ENCODE measurements around the gene SPATA16. TPM values are rescaled to one million over a fixed set of nuclear protein-coding genes. Genes with fewer than 3 reads are reported as not detected.

The SPATA16 gene
- total and polyA plus RNA-seq, 2 experiments from 2014 or later = not detected

GRCh38 chr3:173003956-173004355, 137.1 kb downstream of the SPATA16 start:
- H3K36me3 ChIP-seq (ENCODE audit: insufficient read depth) = no peaks in the 10 kb centered on the region
- Mint-ChIP-seq H3K4me1 (peaks cover 23% of the 10 kb centered on the region), H3K4me3 (no peak overlapping the region), H3K9me3 (peaks cover under 1% of the 10 kb centered on the region; the same call in 2 of the 3 replicates), H3K27ac (no peak overlapping the region), H3K36me3 (ENCODE audit: low read depth) (no peaks in the 10 kb centered on the region; the same call in 2 of the 3 replicates), H3K27me3 (ENCODE audit: insufficient read depth, low read depth, poor library complexity) (no peaks in the 10 kb centered on the region)
- no peak overlapping the region for H3K4me2 ChIP-seq
- no peak for ATAC-seq
- H3K4me3 ChIP-seq = no peak overlapping the region
- H3F3A ChIP-seq (replicated peaks; ENCODE audit: low read depth) = no peaks in the 10 kb centered on the region
- no peaks in the 10 kb centered on the region for H3K9me2 ChIP-seq (ENCODE audit: insufficient read depth)
- no peak for DNase-seq (ENCODE audit: low spot score)
- no peaks in the 10 kb centered on the region for H3K27me3 ChIP-seq (ENCODE audit: insufficient read depth)
- peaks cover 27% of the 10 kb centered on the region for H3K4me1 ChIP-seq (ENCODE audit: insufficient read depth)
- H2AFZ ChIP-seq = no peak overlapping the region
- no peaks in the 10 kb centered on the region for H4K20me1 ChIP-seq (replicated peaks; ENCODE audit: insufficient read depth)
- no peaks in the 10 kb centered on the region for H3K79me2 ChIP-seq (replicated peaks; ENCODE audit: insufficient read depth)
- no peak overlapping the region for H3K27ac ChIP-seq (ENCODE audit: low read depth)
- TF ChIP-seq JUNB (IDR thresholded peaks at IDR 0.05; ENCODE audit: unreplicated experiment) (no peak), ETS1 (IDR thresholded peaks at IDR 0.05) (no peak), ZNF331 (CRISPR knock-in tag; IDR thresholded peaks at IDR 0.05; ENCODE audit: low read depth) (no peak), CREB1 (CRISPR knock-in tag; IDR thresholded peaks at IDR 0.05; ENCODE audit: low read depth) (no peak), ZNF114 (CRISPR knock-in tag; IDR thresholded peaks at IDR 0.05) (no peak), POLR2AphosphoS5 (IDR thresholded peaks at IDR 0.05; ENCODE audit: low read depth) (no peak), EZH2phosphoT487 (IDR thresholded peaks at IDR 0.05; ENCODE audit: unreplicated experiment) (no peak), STAT1 (IDR thresholded peaks at IDR 0.05; ENCODE audit: unreplicated experiment) (no peak), NANOG (IDR thresholded peaks at IDR 0.05; ENCODE audit: borderline replicate concordance) (no peak), EZH2 (IDR thresholded peaks at IDR 0.05; ENCODE audit: low read depth, unreplicated experiment) (no peak)
- TF ChIP-seq, protein P1, sequence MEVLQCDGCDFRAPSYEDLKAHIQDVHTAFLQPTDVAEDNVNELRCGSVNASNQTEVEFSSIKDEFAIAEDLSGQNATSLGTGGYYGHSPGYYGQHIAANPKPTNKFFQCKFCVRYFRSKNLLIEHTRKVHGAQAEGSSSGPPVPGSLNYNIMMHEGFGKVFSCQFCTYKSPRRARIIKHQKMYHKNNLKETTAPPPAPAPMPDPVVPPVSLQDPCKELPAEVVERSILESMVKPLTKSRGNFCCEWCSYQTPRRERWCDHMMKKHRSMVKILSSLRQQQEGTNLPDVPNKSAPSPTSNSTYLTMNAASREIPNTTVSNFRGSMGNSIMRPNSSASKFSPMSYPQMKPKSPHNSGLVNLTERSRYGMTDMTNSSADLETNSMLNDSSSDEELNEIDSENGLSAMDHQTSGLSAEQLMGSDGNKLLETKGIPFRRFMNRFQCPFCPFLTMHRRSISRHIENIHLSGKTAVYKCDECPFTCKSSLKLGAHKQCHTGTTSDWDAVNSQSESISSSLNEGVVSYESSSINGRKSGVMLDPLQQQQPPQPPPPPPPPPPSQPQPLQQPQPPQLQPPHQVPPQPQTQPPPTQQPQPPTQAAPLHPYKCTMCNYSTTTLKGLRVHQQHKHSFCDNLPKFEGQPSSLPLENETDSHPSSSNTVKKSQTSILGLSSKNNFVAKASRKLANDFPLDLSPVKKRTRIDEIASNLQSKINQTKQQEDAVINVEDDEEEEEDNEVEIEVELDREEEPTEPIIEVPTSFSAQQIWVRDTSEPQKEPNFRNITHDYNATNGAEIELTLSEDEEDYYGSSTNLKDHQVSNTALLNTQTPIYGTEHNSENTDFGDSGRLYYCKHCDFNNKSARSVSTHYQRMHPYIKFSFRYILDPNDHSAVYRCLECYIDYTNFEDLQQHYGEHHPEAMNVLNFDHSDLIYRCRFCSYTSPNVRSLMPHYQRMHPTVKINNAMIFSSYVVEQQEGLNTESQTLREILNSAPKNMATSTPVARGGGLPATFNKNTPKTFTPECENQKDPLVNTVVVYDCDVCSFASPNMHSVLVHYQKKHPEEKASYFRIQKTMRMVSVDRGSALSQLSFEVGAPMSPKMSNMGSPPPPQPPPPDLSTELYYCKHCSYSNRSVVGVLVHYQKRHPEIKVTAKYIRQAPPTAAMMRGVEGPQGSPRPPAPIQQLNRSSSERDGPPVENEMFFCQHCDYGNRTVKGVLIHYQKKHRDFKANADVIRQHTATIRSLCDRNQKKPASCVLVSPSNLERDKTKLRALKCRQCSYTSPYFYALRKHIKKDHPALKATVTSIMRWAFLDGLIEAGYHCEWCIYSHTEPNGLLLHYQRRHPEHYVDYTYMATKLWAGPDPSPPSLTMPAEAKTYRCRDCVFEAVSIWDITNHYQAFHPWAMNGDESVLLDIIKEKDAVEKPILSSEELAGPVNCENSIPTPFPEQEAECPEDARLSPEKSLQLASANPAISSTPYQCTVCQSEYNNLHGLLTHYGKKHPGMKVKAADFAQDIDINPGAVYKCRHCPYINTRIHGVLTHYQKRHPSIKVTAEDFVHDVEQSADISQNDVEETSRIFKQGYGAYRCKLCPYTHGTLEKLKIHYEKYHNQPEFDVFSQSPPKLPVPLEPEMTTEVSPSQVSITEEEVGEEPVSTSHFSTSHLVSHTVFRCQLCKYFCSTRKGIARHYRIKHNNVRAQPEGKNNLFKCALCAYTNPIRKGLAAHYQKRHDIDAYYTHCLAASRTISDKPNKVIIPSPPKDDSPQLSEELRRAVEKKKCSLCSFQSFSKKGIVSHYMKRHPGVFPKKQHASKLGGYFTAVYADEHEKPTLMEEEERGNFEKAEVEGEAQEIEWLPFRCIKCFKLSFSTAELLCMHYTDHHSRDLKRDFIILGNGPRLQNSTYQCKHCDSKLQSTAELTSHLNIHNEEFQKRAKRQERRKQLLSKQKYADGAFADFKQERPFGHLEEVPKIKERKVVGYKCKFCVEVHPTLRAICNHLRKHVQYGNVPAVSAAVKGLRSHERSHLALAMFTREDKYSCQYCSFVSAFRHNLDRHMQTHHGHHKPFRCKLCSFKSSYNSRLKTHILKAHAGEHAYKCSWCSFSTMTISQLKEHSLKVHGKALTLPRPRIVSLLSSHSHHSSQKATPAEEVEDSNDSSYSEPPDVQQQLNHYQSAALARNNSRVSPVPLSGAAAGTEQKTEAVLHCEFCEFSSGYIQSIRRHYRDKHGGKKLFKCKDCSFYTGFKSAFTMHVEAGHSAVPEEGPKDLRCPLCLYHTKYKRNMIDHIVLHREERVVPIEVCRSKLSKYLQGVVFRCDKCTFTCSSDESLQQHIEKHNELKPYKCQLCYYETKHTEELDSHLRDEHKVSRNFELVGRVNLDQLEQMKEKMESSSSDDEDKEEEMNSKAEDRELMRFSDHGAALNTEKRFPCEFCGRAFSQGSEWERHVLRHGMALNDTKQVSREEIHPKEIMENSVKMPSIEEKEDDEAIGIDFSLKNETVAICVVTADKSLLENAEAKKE (CRISPR knock-in tag; IDR thresholded peaks at IDR 0.05) = no peak
- TF ChIP-seq, protein P2, sequence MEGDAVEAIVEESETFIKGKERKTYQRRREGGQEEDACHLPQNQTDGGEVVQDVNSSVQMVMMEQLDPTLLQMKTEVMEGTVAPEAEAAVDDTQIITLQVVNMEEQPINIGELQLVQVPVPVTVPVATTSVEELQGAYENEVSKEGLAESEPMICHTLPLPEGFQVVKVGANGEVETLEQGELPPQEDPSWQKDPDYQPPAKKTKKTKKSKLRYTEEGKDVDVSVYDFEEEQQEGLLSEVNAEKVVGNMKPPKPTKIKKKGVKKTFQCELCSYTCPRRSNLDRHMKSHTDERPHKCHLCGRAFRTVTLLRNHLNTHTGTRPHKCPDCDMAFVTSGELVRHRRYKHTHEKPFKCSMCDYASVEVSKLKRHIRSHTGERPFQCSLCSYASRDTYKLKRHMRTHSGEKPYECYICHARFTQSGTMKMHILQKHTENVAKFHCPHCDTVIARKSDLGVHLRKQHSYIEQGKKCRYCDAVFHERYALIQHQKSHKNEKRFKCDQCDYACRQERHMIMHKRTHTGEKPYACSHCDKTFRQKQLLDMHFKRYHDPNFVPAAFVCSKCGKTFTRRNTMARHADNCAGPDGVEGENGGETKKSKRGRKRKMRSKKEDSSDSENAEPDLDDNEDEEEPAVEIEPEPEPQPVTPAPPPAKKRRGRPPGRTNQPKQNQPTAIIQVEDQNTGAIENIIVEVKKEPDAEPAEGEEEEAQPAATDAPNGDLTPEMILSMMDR (conservative IDR thresholded peaks at IDR 0.05; ENCODE audit: low read depth in 2 of 2) = no peak
- TF ChIP-seq, protein P3, sequence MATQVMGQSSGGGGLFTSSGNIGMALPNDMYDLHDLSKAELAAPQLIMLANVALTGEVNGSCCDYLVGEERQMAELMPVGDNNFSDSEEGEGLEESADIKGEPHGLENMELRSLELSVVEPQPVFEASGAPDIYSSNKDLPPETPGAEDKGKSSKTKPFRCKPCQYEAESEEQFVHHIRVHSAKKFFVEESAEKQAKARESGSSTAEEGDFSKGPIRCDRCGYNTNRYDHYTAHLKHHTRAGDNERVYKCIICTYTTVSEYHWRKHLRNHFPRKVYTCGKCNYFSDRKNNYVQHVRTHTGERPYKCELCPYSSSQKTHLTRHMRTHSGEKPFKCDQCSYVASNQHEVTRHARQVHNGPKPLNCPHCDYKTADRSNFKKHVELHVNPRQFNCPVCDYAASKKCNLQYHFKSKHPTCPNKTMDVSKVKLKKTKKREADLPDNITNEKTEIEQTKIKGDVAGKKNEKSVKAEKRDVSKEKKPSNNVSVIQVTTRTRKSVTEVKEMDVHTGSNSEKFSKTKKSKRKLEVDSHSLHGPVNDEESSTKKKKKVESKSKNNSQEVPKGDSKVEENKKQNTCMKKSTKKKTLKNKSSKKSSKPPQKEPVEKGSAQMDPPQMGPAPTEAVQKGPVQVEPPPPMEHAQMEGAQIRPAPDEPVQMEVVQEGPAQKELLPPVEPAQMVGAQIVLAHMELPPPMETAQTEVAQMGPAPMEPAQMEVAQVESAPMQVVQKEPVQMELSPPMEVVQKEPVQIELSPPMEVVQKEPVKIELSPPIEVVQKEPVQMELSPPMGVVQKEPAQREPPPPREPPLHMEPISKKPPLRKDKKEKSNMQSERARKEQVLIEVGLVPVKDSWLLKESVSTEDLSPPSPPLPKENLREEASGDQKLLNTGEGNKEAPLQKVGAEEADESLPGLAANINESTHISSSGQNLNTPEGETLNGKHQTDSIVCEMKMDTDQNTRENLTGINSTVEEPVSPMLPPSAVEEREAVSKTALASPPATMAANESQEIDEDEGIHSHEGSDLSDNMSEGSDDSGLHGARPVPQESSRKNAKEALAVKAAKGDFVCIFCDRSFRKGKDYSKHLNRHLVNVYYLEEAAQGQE (IDR thresholded peaks at IDR 0.05; ENCODE audit: unreplicated experiment) = no peak
